NOMO-1 treated with DMSO at 0.1 percent for 48 hours (cell line): ENCODE results near the gene SHC1.

Experiments
- DNase-seq: peaks from one replicate; lab custom pipeline; 2025; ENCODE audit not compliant: unreplicated experiment; lab: John Stamatoyannopoulos, UW

The SHC1 gene

DNA sequence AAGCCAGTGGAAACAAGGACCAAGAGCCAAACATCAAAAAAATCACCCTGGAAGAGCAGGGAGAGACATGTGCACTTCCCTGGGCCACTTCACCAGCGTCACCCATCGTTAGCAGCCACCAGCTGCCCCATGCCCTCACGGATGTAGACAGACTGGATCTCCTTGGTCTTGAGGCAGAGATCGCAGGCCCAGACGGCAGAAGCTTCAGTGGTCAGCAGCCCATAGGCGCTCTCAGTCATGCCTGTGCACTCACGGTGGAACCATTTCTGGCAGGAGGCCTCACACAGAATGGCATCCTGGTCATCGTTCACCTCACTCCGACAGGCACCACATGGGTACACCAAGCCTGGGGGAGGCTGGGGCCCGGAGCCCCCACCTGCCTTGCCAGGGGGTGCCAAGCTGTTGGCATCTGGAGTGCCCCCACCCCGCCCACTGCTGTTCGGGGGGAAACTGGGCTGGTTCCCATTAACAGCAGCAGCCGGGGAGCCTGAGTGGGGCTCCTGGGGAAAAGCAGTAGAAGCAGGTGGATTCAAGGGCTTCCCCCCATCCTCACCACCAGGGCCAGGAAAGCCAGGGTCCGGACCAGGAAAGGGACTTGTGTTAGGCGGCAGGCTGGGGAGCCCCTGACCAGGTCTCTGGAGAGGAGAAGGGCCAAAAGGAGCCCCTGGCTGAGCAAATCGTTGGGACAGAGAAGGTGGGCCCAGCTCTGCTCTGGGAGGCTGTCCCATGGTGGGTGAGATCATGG is 11.7 kb downstream of the SHC1 start:
- DNase-seq: no peak

DNA sequence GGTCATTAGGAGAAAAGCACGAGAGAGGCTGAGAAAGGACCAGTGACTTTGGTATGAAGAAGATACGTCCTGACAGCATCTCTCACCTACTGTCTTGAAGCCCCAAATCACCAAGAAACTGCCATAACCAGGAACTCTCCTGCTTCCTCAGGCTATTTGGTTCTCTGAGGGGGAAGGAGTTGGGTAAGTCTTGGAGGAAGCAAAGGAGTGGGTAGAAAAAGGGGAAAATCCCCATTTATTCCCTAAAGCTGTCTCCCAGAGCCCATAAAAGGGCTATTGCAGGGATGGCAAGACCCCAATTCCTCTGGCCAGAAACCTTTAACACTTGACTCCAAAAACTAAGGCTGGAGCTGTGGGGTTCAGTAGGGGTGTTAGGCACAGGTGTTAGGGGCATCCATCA is 12.5 kb downstream of the SHC1 start:
- DNase-seq: no peak

DNA sequence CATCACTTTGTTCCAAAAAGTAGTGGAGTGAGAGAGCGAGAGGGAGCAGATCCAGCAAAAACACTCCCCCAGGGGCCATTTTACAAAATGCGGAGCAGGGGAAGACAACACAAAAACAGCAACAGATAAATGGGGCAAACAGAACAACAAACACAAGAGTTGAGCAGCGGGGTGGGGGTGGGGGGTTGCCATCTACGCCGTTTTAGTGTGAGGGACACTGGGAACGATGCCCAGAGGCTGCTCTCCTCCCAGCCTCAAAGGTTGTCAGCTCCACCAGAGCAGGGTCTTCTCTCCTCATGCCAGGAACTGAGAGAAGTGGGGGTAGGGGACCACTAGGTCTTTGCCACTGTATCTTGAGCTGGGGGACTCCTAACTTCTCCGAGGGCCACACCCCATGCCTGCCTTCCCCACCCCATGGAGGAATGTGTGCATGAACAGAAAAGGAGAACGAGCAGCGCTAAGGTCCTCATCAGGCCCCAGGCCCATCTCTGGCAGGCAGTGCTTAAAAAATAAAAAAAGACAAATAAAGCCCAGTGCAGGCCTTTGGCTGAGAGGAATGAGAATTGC is 13.4 kb downstream of the SHC1 start:
- DNase-seq: no peak

DNA sequence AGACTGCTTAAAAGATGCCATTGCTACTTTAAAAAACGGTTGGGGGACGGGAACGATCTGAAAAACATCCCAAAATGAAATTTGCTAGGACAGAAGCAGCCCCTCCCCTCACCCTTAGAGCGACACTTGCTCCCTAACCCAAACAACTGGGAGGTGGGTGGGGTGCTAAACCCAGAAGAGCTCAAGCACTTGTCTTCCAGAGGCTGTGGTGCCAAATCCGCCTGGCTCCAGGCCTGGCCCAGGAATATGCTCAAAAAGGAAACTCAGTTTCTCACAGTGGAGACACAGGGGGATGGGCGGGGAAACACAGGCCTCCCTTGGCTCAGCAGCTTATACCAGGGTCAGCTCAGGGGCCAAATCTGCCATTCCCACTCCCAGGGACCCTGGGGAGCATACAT is 14.0 kb downstream of the SHC1 start:
- no peak for DNase-seq

DNA sequence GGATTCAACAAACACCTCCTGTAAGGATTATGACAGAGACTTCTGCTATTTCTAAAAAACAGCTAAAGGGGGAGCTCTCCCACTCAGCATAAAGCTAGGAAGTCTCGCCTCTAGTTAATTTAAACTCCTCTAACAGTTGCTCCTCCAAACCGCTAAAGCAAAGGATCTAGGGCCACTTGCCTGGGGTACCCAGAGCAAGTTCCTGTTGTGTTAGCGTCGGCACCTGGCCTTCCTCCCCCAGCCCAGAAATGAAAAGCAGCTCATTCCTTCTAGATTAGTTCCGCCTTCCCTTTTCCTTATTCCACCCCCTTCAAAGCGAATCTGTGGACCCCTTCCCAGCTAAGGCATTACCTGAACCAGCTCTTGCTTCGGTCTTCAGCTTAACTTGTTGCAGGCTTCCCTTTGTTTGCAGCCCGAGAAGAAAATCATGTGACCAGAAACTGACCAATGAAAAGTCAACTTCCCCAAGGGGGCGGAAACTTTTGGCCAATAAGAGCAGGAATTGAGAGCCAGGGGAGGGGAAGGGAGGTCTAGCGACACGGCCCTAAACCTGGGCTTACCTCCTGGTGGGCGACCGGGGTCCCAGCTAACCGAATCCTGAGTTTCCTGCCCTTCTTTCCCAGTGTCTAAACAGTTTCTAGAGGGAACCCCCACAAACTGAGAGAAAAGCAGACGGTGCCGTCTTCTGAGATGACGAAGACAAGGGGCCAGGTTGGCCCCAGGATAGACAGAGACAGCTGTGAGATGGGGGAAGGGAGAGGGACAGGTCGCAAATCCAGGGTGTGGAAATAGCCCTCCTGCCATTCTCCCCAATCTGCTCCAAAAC is 14.6 kb downstream of the SHC1 start, which contains the start of gene PBXIP1:
PBXIP1 (minus strand) TSS at position 382 of the 826 bp plus-strand sequence. CDS start 2,378 bp downstream, outside the sequence.
- DNase-seq: peak; percentile 89

DNA sequence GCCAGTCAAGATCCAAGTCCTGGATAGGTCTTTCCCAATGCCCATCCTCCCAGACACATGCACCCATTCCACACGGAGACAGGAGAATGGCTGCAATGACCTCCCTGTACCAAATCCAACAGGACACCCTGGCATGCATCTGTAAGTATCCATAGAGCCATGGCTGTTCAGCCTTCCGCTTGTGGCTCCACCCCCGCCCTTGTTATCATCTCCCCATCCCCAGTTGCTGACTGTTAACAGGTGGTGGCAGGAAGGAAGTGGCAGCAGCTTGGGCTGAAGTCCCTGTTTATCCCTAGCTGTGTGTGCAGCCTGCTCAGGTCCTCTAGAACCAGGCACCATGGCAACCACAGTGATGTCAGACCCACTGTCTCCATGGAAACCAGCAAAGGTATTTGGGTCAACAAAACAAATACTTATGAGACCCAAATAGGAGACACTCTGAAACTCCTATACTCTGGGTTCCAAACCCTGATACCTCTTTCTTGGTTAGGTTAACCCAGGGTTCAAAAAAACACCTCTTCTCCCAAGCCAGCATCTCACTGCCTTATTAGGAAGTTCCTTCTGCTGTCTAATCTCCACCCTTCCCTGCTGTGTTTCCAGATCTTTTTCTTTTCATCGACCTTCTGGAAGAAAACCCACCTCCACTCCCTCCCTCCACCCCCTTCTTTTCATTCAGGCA is 15.4 kb downstream of the SHC1 start:
- no peak for DNase-seq

DNA sequence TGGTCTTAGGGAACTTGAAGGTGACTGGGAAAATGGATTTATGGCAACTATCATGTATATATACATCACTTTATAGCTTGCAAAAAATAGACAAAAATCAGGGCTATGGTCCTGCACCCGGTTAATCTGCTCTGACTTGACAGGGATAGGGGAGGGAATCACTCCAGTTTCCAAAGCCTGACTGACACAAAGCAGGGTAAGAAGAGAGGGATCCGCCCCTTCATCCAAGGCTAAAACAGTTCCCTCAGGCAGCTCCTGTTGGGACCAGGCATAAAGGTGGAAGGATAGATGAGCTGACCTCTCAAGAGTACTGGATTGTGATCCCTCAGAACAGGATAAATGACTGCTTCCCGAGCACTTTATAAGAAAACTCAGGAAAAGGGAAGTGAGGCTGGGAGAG is 16.0 kb downstream of the SHC1 start:
- no peak for DNase-seq

DNA sequence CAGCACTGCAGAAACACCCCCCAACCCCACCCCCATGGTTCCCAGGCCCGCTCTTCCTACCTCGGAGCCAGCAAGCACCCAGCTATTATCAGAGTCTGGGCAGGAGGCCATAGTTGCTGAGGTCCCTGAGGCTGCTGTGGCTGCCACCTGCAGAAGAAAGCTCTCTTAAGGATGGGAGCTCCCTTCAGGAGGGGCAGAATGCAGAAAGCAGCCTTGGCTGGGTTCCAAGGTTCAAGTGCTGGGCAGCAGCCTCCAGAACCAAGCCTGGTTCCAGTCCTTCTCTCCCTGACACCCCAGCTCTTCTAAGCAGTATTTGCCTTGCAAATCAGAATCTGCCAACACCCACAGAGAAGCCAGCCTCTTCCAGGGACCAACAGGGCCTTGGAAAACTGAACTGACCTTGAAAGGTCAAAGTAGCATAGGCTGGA is 16.9 kb downstream of the SHC1 start:
- no peak for DNase-seq

DNA sequence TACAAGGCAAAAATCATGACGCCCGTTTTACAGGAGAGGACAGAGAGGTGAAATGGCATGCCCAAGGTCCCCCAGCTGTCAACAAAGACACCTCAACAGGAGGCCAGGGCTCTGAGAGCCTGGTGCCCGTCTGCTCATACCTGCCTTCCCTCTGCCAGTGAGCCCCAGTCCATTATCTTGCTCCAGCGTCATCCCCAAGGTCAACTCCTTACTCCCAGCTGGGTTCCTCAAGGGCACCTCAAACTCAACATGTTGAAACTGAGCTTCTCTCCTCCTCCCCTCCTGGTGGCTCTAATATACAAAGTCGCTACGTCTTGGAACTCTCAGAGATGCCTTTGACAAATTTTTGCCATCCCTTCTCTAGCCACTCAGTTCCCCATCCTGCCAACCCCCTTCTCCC is 17.9 kb downstream of the SHC1 start:
- no peak for DNase-seq

DNA sequence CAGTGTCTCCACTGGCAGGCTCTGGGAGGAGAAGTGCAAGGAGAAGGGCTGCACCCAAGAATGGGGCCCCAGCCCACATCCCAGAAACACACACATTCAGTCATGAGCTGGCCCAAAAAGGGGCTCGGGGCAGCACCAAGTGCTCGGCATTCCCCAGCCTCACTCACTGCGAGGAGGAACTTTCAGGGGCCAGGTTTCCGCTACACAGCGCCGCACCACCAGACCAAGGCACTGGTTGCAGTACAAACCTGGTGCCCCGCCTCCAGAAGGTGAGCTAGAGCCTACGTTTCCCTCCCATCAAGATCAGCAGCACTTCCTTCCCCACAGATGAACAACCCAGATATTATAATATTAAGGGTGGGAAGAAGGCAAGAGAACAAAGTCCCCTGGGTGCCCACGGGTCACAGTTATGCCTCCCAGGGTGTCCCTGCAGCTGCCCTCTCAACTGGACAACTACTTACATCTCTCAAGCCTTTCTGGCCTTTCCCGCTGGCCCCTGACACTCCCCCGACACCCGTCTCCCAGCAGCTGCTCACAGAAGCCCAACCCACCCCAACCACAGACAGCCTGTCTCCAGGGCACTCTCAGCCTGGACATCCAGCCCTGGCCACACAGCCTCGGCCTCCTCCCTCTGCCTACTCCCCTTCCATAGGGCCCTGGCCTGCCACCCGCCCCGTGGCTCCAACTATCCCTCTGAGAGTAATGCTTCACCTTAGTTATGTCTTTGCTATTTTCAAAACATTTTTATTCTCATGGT is 18.5 kb downstream of the SHC1 start:
- DNase-seq: no peak

DNA sequence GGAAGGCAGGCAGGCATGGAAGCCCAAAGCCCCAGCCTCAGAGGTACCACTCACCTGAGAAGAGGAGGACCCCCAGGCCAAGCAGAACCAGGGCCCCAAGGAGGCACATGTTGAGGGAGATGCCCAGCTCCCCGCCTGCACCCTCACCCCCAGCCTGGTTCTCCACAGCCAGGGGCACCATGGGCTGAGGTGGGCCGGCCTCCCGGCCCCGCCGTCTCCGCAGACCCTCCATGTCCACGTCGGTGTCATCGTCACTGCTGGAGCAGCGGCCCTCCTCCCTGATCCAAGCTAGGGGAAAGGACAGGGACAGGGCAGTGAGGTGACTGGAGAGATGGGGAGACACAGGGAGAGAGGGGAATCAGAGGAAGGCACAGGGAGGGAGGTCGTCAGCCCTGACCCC is 22.5 kb downstream of the SHC1 start:
- DNase-seq: no peak

DNA sequence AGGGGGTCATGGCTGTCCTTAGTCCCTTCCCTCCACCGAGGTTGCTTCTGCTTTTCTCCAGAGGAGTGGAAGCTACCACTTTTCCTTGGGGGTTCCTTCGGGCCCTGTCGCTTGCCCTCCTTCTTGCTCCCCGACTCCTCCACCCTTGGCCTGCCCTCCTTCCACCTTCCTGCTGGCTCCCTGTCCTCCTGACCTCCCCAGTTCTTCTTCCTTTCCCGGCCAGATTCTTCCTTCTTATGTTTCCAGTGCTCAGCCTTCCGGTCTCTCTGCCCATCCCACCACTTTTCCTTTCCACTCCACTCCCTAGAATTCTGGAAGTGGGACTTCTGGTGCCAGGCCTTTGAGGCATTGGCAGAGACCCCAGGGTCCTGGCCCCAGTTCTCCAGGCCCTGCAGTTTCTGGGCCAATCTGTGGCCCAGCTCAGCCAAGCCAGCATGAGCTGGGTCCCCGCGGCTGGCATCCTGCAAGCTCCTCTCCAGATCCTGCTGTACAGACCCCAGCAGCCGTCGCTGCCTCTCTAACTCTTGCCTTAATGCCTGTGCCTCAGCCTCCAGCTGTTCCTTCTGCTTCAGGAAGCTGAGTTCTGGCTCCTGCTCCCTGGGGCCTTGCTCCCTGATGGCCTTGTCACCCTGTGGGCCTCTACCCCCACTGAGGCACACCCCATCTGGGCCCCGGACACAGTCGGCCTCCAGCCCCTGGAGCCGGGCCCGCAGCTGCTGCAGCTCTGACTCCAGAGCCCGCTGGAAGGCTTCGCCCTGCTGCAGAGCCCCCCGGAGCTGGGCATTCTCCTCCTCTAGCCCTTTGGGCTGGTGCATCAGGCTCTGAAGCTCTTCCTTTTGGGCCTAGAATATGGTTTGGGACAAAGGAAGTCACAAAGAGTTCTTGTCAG is 24.3 kb downstream of the SHC1 start:
- DNase-seq: no peak

DNA sequence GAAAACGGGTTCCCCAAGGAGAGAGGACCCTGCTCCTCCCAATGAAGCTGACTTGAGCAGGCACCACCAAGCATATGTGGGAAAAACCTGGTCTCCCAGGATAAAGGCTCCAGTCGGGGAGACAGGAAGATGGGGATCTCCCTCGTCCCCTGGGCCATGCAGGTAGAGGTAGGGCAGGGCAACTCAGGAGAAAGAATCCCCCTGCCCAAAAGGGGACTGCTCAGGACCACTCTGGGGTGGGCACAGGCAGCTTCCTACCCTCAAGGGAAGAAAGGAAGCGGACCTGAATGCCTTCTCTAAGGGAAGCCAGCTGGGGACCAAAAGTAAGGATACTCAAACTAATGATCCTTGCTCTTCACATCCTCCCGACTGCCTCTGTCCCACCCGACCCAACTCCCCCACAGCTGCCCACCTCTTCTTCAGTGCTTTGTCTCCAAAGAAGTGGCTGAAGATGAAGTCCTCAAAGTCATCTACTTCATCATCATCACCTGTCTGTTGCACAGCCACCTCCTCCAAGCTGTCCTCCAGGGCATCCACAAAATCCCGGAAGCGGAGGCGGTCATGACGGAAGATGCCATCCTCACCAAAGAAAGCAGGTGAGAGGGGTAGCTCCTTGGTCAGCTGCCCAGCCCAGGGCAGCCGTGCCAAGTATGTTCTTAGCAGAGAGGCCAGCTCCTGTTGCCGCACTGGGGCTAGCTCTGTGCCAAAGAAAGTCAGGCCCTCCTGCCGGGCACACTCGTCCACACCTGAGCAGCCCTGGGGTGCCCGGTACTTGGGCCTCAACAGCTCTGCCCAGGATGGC is 25.2 kb downstream of the SHC1 start:
- no peak for DNase-seq

DNA sequence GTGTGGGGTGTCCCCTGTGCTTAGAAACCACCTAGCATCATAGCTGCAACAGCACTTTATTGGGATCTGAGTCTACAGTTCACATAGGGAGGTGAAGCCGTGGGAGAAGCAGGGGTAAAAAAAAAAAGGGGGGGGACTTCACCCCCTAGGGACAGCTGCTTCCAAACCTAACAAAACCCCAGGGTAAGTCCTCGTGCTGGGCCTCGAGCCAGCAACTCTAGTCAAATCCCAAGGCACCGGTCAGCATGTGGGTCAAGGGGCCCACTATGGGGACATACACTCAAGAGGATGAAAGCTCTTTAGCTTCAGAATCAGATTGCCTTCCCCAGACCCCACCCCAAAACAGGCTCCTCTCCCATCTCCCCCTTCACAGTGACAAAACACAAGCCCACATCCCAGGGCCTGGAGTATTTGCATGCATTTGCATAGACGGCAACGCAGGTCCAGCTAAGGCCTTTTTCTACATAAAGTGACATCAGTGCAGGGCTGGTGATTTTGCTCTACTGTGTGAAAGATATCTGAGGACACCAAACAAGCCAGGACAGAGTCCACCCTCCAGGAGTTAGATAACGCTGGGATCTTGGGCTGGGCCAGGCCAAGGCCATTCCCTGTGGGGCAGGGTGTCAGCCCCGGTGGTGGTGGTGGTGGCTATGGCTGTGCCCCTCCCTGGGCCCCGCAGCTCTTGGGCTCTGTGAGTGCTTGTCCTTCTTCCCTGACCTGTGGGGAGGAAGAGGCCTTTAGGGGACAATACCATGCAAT is 26.0 kb downstream of the SHC1 start:
- DNase-seq: no peak

DNA sequence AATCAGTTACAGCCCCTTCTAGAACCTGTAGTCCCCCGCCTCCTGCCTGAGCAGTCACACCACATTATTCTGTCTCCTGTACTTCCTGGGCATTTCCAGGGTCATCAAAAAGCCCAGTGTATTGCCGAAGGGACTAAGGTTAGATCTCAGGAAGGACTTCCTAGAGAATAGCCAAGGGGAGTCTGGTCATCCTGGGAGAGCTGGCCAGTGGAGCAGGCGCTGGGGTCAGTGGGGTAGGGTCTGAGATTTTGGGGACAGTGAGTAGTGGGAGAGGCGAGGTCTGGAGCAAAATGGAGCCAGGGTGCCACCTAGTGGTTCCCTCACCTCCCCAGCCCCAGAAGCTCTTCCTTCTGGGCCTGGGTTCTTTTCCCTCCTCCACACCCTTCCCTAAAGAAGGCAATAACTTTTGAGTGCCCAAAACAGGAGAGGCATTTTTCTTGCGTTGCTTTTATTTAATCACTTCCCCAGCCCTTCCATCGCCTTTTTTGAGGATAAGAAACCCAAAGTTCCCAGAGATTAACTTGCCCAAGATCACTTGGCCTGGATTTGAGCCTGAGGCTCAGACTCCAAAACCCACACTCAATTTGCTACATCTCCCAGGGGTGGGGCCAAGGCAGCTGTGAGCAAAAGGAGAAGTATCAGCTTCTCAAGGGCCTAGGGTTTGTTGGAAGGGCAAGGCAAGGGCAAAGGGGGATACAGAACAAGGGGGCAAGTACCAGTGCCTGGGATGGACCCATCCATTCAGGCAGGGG is 26.7 kb downstream of the SHC1 start:
- peak; percentile 70 for DNase-seq

DNA sequence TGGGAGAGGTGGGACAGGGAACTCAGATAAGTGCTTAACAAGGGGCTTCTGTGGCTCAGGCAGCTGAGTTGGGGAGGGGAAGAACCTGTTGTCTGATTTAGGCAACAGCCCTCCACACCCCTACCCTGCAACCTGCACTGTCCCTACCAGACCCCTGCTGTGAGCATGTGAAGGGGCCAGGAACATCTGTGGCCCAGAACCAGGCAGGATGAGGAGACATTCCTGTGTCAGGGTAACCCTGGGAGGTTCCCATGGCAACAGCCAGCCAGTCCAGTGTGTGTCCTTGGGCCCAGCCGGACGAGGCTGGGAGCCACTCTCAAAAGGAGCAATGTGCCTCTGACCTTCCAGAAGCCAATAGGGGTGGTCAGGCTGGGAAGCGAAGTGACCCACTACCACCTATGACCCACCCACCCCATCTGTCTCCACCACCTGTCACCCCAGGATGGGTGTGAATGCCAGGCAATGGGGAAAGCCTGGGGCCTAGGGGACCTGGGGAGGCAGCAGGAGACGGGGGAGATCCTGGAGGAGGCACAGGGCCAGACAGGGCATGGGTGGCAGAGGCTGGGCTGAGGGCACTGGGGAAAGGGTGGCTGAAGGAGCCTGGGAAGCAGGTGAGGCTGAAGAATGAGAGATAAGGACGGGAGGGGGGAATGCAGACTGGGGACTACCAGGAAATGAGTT is 29.1 kb downstream of the SHC1 start:
- DNase-seq: no peak

DNA sequence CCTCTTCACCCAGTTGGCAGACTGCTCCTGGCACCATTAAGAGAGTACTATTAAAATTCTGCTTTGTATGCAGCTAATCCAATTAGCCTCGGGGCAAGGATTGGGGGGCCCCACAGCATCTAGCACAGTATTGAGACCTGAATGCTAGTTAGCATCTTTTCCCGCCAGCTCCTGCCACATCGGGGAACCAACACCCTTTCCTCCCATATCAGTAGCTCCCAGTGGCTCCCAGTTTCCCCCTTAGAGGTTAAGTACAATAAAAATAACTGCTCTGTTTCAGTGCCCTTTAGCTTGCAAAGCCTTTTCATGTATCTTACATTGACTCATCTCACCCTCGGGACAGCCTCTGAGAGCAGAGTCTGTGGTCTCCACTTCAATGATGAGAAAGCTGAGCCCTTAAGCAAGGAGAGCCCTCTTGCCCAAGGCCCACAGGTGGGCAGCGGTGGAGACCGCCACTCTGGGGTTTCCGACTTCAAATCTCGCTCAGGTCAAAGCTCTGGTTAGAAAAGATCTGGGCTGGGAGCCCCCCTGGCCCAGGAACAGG is 29.8 kb downstream of the SHC1 start:
- DNase-seq: no peak
